MG63 (cell line): ENCODE results near the gene MED13. TPM values are rescaled to one million over a fixed set of nuclear protein-coding genes. Genes with fewer than 3 reads are reported as not detected.

Source experiments
- DNase-seq: peaks from one replicate; pipeline ENCODE4 v3.0.0-alpha.2; 2020
- H3K27me3 ChIP-seq: fragments of 250-450 bp; sonication (Bioruptor Pico); 2 replicates; pipeline ENCODE4 v1.5.1; 2020; ENCODE audit warnings: mild to moderate bottlenecking, moderate library complexity
- H3K36me3 ChIP-seq: fragments of 250-450 bp; sonication (Bioruptor Pico); 2 replicates; pipeline ENCODE4 v1.5.1; 2020; ENCODE audit warnings: mild to moderate bottlenecking, moderate library complexity
- H3K4me3 ChIP-seq: fragments of 250-450 bp; sonication (Bioruptor Pico); 2 replicates; pipeline ENCODE4 v1.5.1; 2020; ENCODE audit warnings: mild to moderate bottlenecking, moderate library complexity
- H3K9me3 ChIP-seq: fragments of 250-450 bp; sonication (Bioruptor Pico); 2 replicates; pipeline ENCODE4 v1.5.1; 2020; ENCODE audit warnings: mild to moderate bottlenecking, moderate library complexity
- total RNA-seq: library from RNA; depleted of rRNA; stranded (reverse); fragments of >200 nt; shearing (Covaris generic); gene quantifications from 2 replicates; pipeline ENCODE4 v1.2.3, GENCODE V29; 2014; ENCODE audit warnings: low replicate concordance

MED13 gene
- total RNA-seq, 1 experiment from 2014 or later, result 21.3 TPM

DNA sequence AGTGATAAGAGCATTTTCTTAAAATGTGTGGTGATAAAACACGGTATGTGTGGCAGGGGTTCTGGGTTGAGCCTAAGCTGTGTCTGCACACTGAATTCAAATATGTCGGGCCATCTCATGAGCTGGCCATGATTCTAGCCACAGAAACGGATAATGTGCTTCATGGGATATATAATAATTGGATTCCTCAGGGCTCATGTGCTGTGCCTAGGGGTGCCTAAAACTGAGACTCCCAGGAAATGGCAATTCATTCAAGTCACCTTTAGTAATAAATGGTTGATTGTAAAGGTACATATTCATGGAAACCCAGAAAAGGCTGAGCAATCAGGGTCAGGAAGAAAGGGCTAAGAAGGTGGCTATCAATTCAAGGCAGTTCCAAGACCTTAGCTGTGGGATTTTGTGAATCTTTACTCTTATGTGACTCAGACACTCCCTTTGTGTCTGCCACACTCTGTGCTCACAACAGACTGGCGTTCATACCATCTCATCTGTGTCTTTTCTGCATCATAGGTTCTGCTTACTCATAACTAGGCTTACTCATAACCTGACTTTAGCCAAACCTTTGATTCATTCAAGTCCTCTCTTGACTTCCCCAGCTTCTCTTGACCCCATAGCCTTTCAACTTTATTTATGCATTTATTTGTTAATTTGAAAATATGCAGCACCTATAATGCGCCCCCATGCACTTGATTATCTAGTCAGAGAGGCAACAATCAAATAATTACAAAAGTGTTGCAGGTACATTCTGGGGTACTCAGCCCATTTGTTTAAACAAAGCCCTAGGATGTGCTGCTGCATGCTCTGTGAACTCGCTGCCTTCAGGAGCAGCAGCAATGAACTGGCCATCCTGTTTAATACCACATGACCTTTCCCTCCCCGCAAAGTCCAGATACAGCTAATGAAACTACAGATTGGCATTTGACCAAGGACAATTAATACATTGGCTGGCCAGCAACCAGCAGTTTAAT lies 28.4 kb upstream of the MED13 start:
- Histone ChIP-seq H3K4me3 (no peak overlapping the region), H3K36me3 (no peaks in the 10 kb centered on the region), H3K27me3 (no peaks in the 10 kb centered on the region; the same call in 1 of the 2 replicates), H3K9me3 (no peaks in the 10 kb centered on the region)
- DNase-seq, result peak; percentile 74

DNA sequence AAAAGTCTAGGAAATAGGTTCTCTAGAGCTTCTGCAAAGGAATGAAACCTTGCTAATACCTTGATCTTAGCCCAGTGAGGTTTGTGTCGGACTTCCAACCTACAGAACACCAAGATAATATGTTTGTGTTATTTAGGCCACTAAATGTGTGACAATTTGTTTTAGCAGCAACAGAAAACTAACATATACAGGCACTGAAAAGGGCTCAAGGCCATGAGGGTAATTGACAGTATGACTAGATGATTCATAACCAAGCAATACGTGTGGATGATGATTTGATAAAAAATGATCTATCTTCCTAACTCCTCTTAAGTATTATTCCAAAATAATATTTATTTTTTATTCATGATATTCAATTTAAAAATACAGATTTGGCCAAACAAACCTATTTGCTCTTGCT lies 27.7 kb upstream of the MED13 start:
- H3K4me3 ChIP-seq, result no peak overlapping the region
- H3K27me3 ChIP-seq, result no peaks in the 10 kb centered on the region
- DNase-seq, result no peak
- H3K36me3 ChIP-seq, result no peaks in the 10 kb centered on the region
- H3K9me3 ChIP-seq, result no peaks in the 10 kb centered on the region

DNA sequence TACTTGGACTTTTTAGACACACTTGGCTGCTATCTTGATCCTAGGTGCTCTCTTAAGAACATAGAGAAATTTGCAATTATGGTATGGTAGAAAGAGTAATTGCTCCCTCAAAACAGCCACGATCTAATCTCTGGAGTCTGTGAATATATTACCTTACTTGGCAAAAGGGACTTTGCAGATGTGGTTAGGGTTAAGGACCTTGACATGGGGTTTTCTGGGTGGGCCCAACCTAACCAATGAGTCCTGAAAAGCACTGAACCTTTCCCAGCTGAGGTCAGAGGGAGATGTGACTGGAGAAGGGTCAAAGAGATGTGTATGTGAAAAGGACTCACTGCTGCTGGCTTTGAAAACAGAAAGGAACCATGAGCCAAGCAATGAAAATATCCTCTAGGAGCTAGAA lies 26.7 kb upstream of the MED13 start:
- DNase-seq, result no peak
- Histone ChIP-seq H3K36me3 (no peaks in the 10 kb centered on the region), H3K27me3 (no peaks in the 10 kb centered on the region), H3K9me3 (no peaks in the 10 kb centered on the region), H3K4me3 (no peak overlapping the region)

DNA sequence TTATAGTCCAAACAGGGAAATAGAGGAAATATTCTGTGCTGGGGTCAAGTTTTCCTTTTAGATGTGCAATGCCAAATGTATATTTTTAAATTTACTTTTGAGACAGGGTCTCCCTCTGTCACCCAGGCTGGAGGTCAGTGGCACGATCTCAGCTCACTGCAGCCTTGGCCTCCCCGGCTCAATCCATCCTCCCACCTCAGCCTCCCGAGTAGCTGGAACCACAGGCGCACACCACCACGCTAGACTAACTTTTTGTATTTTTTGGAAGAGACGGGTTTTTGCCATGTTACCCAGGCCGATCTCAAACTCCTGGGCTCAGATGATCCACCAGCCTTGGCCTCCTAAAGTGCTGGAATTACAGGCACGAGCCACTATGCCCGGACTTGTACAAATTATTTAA lies 25.8 kb upstream of the MED13 start:
- Histone ChIP-seq H3K36me3 (no peaks in the 10 kb centered on the region), H3K27me3 (no peaks in the 10 kb centered on the region), H3K4me3 (no peak overlapping the region), H3K9me3 (no peaks in the 10 kb centered on the region)
- DNase-seq, result no peak

DNA sequence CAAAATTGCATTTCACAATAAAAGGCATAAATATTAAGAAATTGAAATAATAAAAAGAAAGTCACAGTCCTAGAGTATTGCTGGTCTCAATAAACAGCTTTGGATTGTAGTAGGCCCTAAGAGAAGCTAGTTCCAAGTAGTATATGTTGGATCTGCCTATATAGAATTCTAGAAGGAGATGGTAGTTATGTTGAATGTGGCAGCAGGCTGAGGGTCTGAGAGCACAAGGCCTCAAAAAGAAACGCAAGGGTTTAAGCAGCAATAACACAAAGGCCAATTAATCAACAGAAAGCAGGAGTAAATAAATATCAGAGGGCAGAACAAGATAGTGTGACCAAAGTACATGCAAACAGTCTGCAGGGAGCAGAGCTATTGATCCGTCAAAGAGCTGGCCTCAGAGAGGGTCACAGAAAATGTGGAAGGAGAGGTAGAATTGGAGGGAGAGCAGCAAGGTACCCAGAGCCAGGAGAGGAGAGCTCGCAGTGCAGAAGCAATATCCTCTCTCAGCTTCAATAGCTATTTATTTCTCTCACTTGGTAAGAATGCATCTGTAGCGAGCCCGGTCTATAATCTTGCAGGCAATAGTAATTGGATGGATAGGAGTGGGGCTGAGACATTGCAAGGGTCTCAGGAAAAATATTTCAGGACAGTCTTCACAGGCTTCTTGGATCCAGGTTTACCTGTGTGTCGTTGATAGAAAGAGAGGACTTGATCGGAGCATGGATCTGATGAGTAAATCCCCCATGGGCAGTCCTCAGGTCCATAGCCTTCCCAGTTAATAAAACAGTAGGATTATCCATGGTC lies 25.1 kb upstream of the MED13 start:
- no peaks in the 10 kb centered on the region for H3K9me3 ChIP-seq
- H3K27me3 ChIP-seq, result 0 out of 2 replicates have a peak, but pooled peaks cover 2% of the 10 kb centered on the region
- no peaks in the 10 kb centered on the region for H3K36me3 ChIP-seq
- DNase-seq, result no peak
- no peak overlapping the region for H3K4me3 ChIP-seq

DNA sequence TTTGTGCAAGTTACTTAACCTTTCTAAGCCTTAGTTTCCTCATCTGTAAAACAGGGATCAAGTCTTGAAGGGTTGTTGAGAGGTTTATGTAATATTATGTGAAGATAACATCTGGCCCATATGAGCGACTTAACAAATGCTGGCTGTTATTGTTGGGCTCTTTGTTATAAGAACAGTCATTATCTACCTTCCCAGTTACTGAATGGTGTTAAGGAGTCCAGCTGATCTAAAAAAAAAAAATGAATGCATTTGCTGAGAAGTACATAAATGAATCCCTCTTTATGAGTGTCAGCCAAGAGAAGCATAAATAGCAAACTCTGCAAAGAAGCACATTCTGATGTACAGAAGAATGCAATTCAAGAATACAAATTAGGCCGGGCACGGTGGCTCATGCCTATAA lies 24.3 kb upstream of the MED13 start:
- no peak for DNase-seq
- Histone ChIP-seq H3K4me3 (no peak overlapping the region), H3K36me3 (no peaks in the 10 kb centered on the region), H3K27me3 (0 out of 2 replicates have a peak, but pooled peaks cover 2% of the 10 kb centered on the region), H3K9me3 (no peaks in the 10 kb centered on the region)

DNA sequence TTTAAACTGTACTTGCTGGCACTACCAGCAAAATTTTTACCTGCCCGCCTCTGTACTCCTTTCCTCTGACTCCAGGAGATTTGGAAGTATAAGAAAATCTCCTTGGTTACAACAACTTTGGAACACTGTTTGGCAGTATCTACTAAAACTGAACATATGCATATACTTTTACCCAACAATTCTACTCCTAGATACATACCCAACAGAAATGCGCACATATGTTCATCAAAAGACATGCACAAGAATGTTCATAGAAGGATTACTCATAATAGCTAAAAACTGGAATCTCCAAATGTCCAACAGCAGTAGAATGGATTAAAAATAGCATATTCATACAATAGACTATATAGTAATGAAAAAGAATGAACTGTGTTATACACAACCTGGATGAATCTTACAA lies 21.7 kb upstream of the MED13 start:
- Histone ChIP-seq H3K9me3 (no peaks in the 10 kb centered on the region), H3K36me3 (no peaks in the 10 kb centered on the region), H3K27me3 (0 out of 2 replicates have a peak, but pooled peaks cover 2% of the 10 kb centered on the region), H3K4me3 (no peak overlapping the region)
- no peak for DNase-seq

DNA sequence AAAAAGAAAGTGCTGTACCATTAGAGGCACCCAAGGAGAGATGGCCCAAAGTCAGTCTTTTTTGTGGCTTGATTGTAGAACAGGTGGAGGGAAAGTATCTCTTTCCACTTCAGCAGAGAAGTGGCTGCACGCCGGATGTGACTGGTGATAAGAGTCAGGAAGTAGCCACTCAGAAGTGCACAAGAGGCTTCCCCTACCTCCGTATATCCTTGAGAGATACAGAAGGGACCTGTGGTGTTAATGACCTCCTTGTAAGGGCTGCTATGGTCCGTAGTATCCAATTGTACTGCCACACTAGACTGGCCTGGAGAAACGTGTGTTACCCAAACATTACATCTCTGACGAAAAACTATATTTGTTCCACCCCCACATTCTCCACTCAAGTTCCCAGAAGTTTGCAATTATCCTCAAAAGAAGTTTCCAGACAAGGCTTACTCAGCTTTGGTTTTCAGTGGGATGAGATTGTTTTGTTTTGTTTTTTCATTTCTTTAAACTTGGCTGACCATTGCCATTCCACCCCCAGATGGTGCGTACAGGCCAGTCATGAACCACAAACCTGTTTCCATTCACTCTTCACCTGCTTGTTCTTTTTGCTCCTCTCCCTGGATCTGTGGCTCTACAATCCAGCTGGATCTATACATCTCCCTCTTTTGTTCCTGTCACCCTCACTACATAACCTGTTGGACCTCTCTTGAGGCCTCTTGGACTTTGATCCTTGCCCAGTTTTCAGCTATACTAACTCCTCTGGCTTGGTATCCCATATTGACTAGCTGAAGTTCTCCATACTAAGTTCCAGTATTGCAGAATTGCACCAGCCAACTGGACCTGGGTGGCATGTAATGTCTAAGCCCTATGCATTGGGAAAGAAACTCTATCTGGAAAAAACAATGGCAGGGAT lies 20.7 kb upstream of the MED13 start:
- H3K9me3 ChIP-seq, result no peaks in the 10 kb centered on the region
- H3K36me3 ChIP-seq, result no peaks in the 10 kb centered on the region
- DNase-seq, result no peak
- no peak overlapping the region for H3K4me3 ChIP-seq
- 0 out of 2 replicates have a peak, but pooled peaks cover 2% of the 10 kb centered on the region for H3K27me3 ChIP-seq

DNA sequence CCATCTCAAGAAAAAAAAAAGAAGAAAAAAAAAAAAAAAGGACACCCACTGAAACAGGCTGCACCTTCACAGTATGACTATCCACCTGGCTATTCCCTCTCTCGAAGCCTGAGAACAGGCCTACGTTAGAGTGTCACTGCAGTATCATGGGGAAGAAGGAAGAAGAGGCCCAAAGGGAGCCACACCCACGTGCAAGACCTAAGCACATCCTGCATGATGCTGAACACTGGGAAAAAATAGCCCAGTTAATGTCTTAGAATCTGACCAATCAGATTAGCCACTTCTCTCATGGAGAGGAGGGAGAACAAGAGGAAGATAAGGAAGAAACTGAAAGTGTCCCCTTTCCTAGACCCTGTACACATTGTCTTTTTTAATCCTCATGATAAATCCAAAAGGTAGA lies 19.5 kb upstream of the MED13 start:
- no peak for DNase-seq
- H3K27me3 ChIP-seq, result peaks cover 7% of the 10 kb centered on the region; the same call in 1 of the 2 replicates

DNA sequence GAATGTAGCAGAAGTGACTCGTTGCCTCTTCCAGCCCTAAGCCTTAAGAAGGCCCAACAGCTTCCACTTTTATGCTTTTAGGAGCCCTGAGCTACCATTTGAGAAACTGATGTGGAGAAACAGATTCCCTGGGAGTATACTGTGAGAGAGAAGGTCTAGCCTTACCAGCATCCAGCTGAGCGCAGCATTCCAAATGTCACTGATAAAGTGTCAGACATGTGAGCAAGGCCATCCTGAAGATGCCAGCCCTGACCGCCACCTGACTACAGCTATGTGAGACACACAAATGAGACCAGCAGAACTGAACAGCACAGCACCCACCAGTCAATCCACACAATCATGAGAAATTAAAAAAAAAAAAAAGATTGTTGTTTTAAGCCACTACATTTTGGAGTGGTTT lies 18.6 kb upstream of the MED13 start:
- no peak for DNase-seq
- peaks cover 10% of the 10 kb centered on the region for H3K27me3 ChIP-seq
- H3K4me3 ChIP-seq, result no peak overlapping the region
- H3K36me3 ChIP-seq, result no peaks in the 10 kb centered on the region
- no peaks in the 10 kb centered on the region for H3K9me3 ChIP-seq

More for the DNA sequence above, 19.5 kb upstream of the MED13 start:
- Histone ChIP-seq H3K36me3 (no peaks in the 10 kb centered on the region), H3K9me3 (no peaks in the 10 kb centered on the region), H3K4me3 (no peak overlapping the region)

DNA sequence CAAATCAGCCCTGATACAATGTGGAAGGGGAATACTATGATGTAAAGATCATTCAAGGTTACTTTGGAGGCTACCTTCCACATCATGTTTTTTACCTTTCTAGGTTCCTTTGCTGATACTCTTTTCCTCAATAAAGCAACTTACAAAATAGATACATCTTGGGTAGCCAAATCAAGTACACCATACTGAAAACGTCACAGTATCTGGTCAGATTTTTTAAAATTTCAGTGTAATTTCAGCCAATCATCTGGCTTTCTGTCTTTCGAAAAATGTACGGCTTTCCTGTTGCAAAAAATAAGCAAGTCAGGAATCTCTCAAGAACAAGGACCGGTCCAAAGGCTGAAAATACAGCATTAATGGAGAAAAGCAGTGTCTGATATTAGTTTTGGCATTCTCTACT lies 15.6 kb upstream of the MED13 start:
- Histone ChIP-seq H3K4me3 (no peak overlapping the region), H3K36me3 (no peaks in the 10 kb centered on the region), H3K27me3 (peaks cover 11% of the 10 kb centered on the region), H3K9me3 (no peaks in the 10 kb centered on the region)
- no peak for DNase-seq

DNA sequence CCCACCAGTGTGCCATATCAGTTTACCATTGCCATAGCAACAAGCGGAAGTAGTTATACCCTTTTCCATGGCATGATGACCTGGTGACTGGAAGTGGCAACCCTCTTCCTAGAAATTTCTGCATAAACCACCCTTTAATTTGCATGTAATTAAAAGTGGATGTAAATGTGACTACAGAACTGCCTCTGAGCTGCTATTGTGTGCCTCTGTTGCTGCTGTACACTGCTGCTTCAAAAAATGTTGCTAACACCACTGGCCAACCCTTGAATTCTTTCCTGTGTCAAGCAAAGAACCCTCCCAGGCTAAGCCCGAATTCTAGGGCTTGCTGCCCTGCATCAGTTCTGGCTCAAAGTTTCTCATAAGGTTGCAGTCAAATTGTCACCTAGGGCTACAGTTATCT lies 12.9 kb upstream of the MED13 start:
- Histone ChIP-seq H3K27me3 (peaks cover 11% of the 10 kb centered on the region), H3K9me3 (no peaks in the 10 kb centered on the region), H3K4me3 (no peak overlapping the region), H3K36me3 (no peaks in the 10 kb centered on the region)
- DNase-seq, result no peak

DNA sequence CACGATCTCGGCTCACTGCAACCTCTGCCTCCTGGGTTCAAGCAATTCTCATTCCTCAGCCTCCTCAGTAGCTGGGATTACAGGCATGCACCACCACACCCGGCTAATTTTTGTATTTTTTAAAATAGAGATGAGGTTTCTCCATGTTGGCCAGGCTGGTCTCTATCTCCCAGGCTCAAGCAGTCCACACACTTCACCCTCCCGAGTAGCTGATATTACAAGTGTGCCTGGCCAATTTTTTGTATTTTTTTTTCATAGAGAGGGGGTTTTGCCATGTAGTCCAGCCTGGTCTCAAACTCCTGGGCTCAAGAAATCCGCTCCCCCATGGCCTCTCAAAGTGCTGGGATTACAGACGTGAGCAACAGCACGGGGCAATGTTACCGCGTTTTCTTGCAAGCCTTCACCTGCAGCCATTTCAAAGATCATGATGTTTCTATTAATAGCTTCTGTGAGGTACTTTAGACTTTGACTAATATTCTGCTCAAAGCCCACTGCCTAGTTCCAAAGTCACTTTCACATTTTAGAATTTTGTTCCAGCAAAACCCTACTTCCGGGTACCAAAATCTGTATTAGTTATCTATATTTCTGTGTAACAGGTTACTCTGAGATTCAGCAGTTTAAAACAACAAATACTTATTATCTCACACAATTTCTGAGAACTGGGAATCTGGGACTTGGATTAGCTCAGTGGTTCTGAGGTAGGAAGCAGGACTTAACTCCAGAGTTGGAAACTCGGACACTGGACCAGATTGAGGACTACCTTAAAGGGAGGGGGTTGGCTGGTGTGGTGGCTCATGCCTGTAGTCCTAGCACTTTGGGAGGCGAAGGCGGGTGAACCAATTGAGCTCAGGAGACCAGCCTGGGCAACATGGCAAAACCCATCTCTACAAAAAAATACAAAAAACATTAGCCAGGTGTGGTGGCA lies 12.0 kb upstream of the MED13 start:
- Histone ChIP-seq H3K36me3 (no peaks in the 10 kb centered on the region), H3K9me3 (no peaks in the 10 kb centered on the region), H3K4me3 (no peak overlapping the region), H3K27me3 (peaks cover 11% of the 10 kb centered on the region)
- no peak for DNase-seq

DNA sequence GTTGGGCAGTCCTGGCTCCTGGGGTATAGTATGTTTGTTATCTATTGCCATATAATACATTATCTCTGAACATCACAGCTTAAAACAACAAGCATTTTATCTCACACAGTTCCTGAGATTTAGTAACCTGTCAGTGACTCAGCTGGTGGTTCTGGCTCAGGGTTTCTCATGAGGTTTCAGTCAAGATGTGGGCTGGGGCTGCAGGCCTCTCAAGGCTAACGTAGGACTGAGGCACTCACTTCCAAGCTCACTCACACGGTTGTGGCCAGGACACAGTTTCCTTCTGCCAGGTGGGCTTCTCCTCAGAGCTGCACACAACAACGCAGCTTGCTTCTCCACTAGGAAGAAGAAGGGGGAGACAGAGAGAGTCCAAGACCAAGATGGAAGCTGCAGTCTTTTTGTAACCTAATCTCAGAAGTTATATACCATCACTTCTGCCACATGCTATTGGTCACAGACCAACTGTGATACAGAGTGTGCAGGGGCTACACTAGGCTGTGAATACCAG lies 10.3 kb upstream of the MED13 start:
- H3K9me3 ChIP-seq, result no peaks in the 10 kb centered on the region
- H3K27me3 ChIP-seq, result peaks cover 8% of the 10 kb centered on the region
- DNase-seq, result no peak
- H3K36me3 ChIP-seq, result no peaks in the 10 kb centered on the region
- no peak overlapping the region for H3K4me3 ChIP-seq

DNA sequence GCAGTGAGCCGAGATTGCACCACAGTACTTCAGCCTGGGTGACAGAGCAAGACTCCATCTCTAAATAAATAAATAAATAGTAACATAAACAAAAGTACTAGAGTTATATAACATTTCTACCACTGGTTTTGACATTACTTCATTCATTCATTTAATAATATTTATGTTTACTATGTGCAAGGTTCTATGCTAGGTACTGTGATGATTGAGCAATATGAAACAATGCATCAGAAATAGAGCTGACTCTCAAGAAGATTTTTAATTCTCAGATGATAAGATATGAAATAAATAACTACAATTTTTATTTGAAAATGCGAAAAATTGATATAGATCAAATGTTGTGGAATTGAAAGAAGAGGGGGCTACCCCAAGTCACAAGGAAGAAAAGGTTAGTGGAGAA lies 8.9 kb upstream of the MED13 start:
- Histone ChIP-seq H3K4me3 (no peak overlapping the region), H3K9me3 (no peaks in the 10 kb centered on the region), H3K27me3 (peaks cover 3% of the 10 kb centered on the region; the same call in 1 of the 2 replicates), H3K36me3 (no peaks in the 10 kb centered on the region)
- no peak for DNase-seq
